Measurements from ENCODE around the gene SPARCL1.

DNA sequence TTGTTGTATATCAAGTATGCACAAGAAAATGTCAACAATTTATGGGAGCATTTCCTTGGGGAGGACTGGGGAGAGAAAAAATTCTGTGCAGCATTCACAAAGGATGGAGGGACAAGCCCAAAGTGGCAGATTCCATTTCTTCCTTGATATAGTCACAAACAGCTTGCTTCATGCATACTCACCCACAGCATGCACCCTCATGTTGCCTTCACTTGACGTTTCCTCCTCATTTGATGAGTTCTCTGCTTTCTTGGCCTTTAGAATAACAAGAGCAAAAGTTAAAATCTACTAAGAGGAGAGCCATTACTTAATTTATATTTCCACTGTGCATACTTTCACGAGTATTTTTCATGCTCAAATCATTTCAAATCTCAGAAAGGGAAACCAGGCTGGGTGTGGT, 37.7 kb downstream of the SPARCL1 start:
- TF ChIP-seq, protein P1, sequence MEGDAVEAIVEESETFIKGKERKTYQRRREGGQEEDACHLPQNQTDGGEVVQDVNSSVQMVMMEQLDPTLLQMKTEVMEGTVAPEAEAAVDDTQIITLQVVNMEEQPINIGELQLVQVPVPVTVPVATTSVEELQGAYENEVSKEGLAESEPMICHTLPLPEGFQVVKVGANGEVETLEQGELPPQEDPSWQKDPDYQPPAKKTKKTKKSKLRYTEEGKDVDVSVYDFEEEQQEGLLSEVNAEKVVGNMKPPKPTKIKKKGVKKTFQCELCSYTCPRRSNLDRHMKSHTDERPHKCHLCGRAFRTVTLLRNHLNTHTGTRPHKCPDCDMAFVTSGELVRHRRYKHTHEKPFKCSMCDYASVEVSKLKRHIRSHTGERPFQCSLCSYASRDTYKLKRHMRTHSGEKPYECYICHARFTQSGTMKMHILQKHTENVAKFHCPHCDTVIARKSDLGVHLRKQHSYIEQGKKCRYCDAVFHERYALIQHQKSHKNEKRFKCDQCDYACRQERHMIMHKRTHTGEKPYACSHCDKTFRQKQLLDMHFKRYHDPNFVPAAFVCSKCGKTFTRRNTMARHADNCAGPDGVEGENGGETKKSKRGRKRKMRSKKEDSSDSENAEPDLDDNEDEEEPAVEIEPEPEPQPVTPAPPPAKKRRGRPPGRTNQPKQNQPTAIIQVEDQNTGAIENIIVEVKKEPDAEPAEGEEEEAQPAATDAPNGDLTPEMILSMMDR (IDR thresholded peaks at IDR 0.05 in 8 of 11, conservative IDR thresholded peaks at IDR 0.05 in 3 of 11), result no peak
- TF ChIP-seq POLR2A (IDR thresholded peaks at IDR 0.05) (no peak), POLR2AphosphoS5 (IDR thresholded peaks at IDR 0.05) (no peak)

Measured in spleen (tissue), 7 donors.